Endodermal cell (in vitro differentiated cells): ENCODE data around the gene RNF44. TPM values are rescaled to one million over a fixed set of nuclear protein-coding genes. Genes with fewer than 3 reads are reported as not detected.

Source experiments
- DNase-seq: peaks from one replicate; pipeline ENCODE4 v3.0.0-alpha.2; 2017
- H3K27ac ChIP-seq: 2 replicates; pipeline ENCODE4 v1.5.1; 2013; ENCODE audit warnings: mild to moderate bottlenecking, low read depth, low read length, moderate library complexity
- H3K27me3 ChIP-seq: 2 replicates; pipeline ENCODE4 v1.6.1; 2013; ENCODE audit warnings: mild to moderate bottlenecking, low read length, moderate library complexity; ENCODE audit not compliant: insufficient read depth, control insufficient read depth, poor library complexity, severe bottlenecking
- H3K36me3 ChIP-seq: 2 replicates; pipeline ENCODE4 v1.7.0; 2013; ENCODE audit warnings: mild to moderate bottlenecking, low read length, moderate library complexity; ENCODE audit not compliant: control insufficient read depth, insufficient read depth
- H3K4me1 ChIP-seq: one replicate; pipeline ENCODE4 v1.7.0; 2013; ENCODE audit warnings: low read length; ENCODE audit not compliant: control insufficient read depth, insufficient read depth
- H3K4me3 ChIP-seq: 2 replicates; pipeline ENCODE4 v1.5.1; 2013; ENCODE audit warnings: mild to moderate bottlenecking, low read length, moderate library complexity
- H3K9ac ChIP-seq: 2 replicates; pipeline ENCODE4 v1.6.1; 2013; ENCODE audit warnings: mild to moderate bottlenecking, low read length, moderate library complexity; ENCODE audit not compliant: poor library complexity, severe bottlenecking; ENCODE audit errors: extremely low read depth
- H3K9me3 ChIP-seq: 2 replicates; pipeline ENCODE4 v1.6.1; 2013; ENCODE audit warnings: mild to moderate bottlenecking, low read length, moderate library complexity; ENCODE audit not compliant: control insufficient read depth
- H3K27ac Mint-ChIP-seq: 2 replicates; pipeline ENCODE4 v1.8.0; 2020; ENCODE audit warnings: mixed read lengths
- H3K27me3 Mint-ChIP-seq: 2 replicates; pipeline ENCODE4 v1.8.0; 2021; ENCODE audit warnings: mild to moderate bottlenecking, mixed read lengths; ENCODE audit not compliant: insufficient read depth
- H3K36me3 Mint-ChIP-seq: 2 replicates; pipeline ENCODE4 v1.8.0; 2020; ENCODE audit warnings: low read depth, mixed read lengths
- H3K4me1 Mint-ChIP-seq: 2 replicates; pipeline ENCODE4 v1.8.0; 2020; ENCODE audit warnings: mixed read lengths
- H3K4me3 Mint-ChIP-seq: 2 replicates; pipeline ENCODE4 v1.8.0; 2020; ENCODE audit warnings: mild to moderate bottlenecking, moderate library complexity, mixed read lengths
- H3K9me3 Mint-ChIP-seq: 2 replicates; pipeline ENCODE4 v1.8.0; 2020; ENCODE audit warnings: mild to moderate bottlenecking, mixed read lengths
- WGBS, 2 experiments: methylation state at CpG; one replicate each; pipeline versions ENCODE4 v1.1.5 to v1.1.7; 2013; ENCODE audit warnings: missing lambda C conversion rate in 2 of 2, mixed read lengths in 1 of 2; ENCODE audit not compliant: insufficient coverage in 1 of 2, insufficient read length in 1 of 2; 5-methylcytosine and 5-hydroxymethylcytosine counted together
- total RNA-seq, 2 donors: library from RNA; stranded (reverse); fragmentation: NEBNext Ultra II Directional in 1 of 2; extraction: Animal tissue kit (Norgen Biotek cat#: 25700) in 1 of 2; gene quantifications; 2 replicates in 1 of 2; 3 replicates in 1 of 2; pipeline ENCODE4 v1.2.1, GENCODE V29; 2021
- TF ChIP-seq, protein P1 (sequence below): fragments of 200-600 bp; sonication (generic); conservative IDR thresholded peaks from 2 replicates; pipeline ENCODE4 v1.5.0; 2021; ENCODE audit warnings: antibody characterized with exemption, mild to moderate bottlenecking

Gene RNF44
- total RNA-seq, 2 donors from 2014 or later: 150 to 173 TPM

DNA sequence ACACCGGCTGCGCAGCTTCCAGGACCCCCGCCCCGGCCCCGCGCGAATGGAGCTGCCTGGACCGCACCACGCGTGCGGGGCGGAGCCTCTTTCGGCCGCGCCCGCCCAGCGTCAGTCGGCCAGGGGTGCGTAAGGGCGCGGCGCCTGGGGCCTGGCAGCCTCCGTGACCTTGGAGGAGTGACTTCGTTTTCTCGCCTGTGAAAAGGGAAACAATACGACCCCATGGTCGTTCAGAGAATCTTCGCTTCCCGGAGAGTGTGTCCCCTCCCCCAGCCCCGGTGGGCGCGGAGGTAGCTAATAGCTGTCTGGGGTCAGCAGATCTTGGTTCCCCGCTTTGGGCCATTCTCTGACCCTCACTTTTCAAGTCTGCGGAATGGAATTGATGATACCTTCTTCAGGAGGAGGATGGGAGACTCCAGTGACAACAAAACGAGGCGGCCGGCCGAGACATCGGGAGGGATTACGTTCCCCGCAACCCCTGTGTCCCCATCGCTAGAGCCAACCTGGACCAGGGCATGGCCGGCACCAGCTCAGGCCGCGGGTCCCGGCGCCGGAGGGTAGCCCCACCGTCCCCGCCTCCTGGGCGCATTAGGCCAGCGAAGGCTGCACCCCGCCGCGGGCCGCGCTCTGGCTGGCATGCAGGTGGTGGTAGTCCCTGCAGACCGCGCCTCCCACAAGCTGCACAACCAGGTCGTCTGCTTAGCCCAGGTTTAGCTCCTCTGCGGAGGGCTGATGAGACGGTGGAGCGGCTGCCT, 6.4 kb upstream of the RNF44 start:
- TF ChIP-seq, protein P1, sequence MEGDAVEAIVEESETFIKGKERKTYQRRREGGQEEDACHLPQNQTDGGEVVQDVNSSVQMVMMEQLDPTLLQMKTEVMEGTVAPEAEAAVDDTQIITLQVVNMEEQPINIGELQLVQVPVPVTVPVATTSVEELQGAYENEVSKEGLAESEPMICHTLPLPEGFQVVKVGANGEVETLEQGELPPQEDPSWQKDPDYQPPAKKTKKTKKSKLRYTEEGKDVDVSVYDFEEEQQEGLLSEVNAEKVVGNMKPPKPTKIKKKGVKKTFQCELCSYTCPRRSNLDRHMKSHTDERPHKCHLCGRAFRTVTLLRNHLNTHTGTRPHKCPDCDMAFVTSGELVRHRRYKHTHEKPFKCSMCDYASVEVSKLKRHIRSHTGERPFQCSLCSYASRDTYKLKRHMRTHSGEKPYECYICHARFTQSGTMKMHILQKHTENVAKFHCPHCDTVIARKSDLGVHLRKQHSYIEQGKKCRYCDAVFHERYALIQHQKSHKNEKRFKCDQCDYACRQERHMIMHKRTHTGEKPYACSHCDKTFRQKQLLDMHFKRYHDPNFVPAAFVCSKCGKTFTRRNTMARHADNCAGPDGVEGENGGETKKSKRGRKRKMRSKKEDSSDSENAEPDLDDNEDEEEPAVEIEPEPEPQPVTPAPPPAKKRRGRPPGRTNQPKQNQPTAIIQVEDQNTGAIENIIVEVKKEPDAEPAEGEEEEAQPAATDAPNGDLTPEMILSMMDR: no peak
- Histone ChIP-seq H3K4me3 (peak overlapping the region; percentile 88), H3K36me3 (peaks cover 2% of the 10 kb centered on the region), H3K9me3 (no peaks in the 10 kb centered on the region), H3K27ac (no peak overlapping the region), H3K9ac (peak overlapping the region; percentile 23), H3K27me3 (no peaks in the 10 kb centered on the region), H3K4me1 (peaks cover 12% of the 10 kb centered on the region)
- Mint-ChIP-seq H3K27ac (peak overlapping the region; percentile 95), H3K9me3 (no peaks in the 10 kb centered on the region), H3K27me3 (no peaks in the 10 kb centered on the region), H3K4me1 (peaks cover 33% of the 10 kb centered on the region), H3K36me3 (no peaks in the 10 kb centered on the region), H3K4me3 (peak overlapping the region; percentile 74)
- 1 to 4% methylated on average over 20 to 63 of the region's 63 CpGs for WGBS, 2 experiments
- DNase-seq: peak; percentile 90

- peak overlapping the region; percentile 57 for H3K9ac ChIP-seq
- H3K36me3 Mint-ChIP-seq: no peaks in the 10 kb centered on the region
These were observed 5.6 kb upstream of the RNF44 start for GRCh38 chr5:176542596-176543427.

DNA sequence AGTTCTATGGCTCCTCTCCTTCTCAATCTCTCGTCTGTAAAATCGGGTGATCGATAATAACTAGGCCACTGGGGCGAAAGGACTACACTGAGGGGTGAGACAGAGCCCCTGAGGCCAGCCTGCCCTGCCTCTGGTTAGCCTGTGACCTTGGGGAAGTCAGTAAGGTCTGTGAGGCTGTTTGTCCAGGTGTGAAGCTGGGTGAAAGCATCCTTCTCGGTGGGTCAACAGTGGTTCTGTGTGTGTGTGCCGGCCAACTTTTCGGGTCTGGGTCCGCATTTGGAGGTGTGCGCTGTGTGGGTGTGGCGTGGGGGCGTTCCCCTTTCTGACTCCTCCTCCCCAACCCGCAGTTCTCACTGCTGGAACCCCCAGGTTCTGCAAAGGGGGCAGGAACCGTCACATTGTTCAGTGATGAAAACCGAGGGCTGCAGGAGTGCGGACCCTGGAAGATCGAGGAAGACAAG, 5.0 kb upstream of the RNF44 start:
- TF ChIP-seq, protein P1: no peak
- Mint-ChIP-seq H3K36me3 (no peaks in the 10 kb centered on the region), H3K27me3 (no peaks in the 10 kb centered on the region), H3K4me3 (peak overlapping the region; percentile 74), H3K27ac (peak overlapping the region; percentile 93), H3K9me3 (no peaks in the 10 kb centered on the region), H3K4me1 (peaks cover 35% of the 10 kb centered on the region)
- Histone ChIP-seq H3K4me3 (peak overlapping the region; percentile 83), H3K4me1 (peaks cover 12% of the 10 kb centered on the region), H3K9me3 (no peaks in the 10 kb centered on the region), H3K36me3 (peaks cover 2% of the 10 kb centered on the region), H3K9ac (peak overlapping the region; percentile 57), H3K27me3 (no peaks in the 10 kb centered on the region), H3K27ac (no peak overlapping the region)
- peak; percentile 80 for DNase-seq
- 39 to 64% methylated on average over 7 to 16 of the region's 16 CpGs for WGBS, 2 experiments

More at GRCh38 chr5:176542596-176543427, 5.6 kb upstream of the RNF44 start:
- 1 to 2% methylated on average over 40 to 110 of the region's 110 CpGs for WGBS, 2 experiments
- Histone ChIP-seq H3K36me3 (peaks cover 2% of the 10 kb centered on the region), H3K4me3 (peak overlapping the region; percentile 88), H3K4me1 (peaks cover 12% of the 10 kb centered on the region), H3K27me3 (no peaks in the 10 kb centered on the region), H3K9me3 (no peaks in the 10 kb centered on the region), H3K27ac (no peak overlapping the region)
- no peaks in the 10 kb centered on the region for H3K9me3 Mint-ChIP-seq
- peak overlapping the region; percentile 93 for H3K27ac Mint-ChIP-seq
- TF ChIP-seq, protein P1: peak; percentile 46
- no peaks in the 10 kb centered on the region for H3K27me3 Mint-ChIP-seq
- H3K4me1 Mint-ChIP-seq: peaks cover 35% of the 10 kb centered on the region
- peak; percentile 82 for DNase-seq
- peak overlapping the region; percentile 74 for H3K4me3 Mint-ChIP-seq
